Retinal pigment epithelial cell (primary cell): Measurements from ENCODE around the gene KCNH4.

Experiments used
- DNase-seq: peaks from one replicate; pipeline ENCODE4 v3.0.0-alpha.2; 2010; ENCODE audit warnings: low read depth
- H3K4me3 ChIP-seq: 2 replicates; pipeline ENCODE4 v1.5.1; 2011; ENCODE audit warnings: mild to moderate bottlenecking, low read length, control low read depth, moderate library complexity
- CTCF ChIP-seq: conservative IDR thresholded peaks from 2 replicates; pipeline ENCODE4 v1.5.1; 2011; ENCODE audit warnings: low read depth, low read length, control low read depth, inconsistent platforms

KCNH4 gene

DNA sequence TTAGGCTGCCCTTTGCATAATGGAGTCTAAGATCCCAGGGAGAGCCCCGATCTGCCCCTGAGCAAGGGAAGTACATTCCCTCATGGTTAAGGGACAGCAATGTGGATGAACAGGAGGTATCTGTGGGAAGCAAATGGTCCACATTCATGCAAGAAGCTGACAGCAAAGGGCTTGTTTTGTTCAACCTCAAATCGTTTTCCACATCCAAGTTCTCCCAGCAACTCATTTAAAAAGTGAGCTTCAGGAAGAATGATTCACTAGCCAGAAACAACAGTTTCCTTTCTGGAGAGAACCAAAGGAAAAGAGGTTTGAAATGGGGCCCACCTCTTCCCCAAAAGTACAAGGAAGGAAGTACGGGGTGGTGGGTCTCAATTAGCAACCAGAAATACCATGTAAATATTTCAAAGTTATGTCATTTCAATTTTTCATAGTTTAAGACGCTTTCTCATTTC is 48.9 kb downstream of the KCNH4 start:
- H3K4me3 ChIP-seq: no peak overlapping the region
- DNase-seq: no peak
- TF ChIP-seq CTCF: no peak

DNA sequence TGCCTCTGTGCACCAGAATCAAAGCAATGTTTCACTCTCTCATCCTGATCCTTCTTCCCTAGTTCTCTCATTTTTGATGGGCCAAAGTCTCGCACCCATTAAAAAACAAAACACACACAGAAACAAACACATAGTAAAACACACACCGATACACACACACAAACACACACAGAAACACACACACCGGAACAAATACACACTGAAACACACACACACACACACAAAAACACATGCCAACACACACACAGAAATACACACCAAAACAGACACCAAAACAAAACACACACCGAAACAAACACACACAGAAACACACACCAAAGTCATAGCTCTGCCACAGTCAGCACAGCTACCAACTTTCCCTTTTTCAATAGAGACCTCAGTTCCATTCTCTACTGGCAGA is 49.7 kb downstream of the KCNH4 start:
- no peak for DNase-seq
- TF ChIP-seq CTCF: no peak
- no peak overlapping the region for H3K4me3 ChIP-seq

- DNase-seq: no peak
- no peak overlapping the region for H3K4me3 ChIP-seq
- TF ChIP-seq CTCF: no peak
Measured at GRCh38 chr17:42130310-42130936, 50.5 kb downstream of the KCNH4 start.

GRCh38 chr17:42129109-42129837 is 51.7 kb downstream of the KCNH4 start:
- TF ChIP-seq CTCF: no peak
- no peak for DNase-seq
- H3K4me3 ChIP-seq: no peak overlapping the region

DNA sequence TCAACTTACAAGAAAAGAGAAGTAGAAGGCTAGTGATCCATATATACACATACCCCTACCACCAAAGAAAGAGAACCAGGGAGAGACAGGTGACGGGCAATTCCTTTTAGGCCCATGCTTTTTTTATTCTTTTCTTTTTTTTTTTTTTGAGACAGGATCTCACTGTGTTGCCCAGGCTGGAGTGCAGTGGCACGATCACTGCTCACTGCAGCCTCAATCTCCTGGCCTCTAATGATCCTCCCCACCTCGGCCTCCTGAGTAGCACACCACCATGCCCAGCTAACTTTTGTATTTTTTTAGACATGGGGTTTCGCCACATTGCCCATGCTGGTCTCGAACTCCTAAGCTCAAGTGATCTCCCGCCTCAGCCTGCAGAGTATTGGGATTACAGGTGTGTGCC is 53.5 kb downstream of the KCNH4 start:
- no peak overlapping the region for H3K4me3 ChIP-seq
- no peak for DNase-seq
- no peak for TF ChIP-seq CTCF

DNA sequence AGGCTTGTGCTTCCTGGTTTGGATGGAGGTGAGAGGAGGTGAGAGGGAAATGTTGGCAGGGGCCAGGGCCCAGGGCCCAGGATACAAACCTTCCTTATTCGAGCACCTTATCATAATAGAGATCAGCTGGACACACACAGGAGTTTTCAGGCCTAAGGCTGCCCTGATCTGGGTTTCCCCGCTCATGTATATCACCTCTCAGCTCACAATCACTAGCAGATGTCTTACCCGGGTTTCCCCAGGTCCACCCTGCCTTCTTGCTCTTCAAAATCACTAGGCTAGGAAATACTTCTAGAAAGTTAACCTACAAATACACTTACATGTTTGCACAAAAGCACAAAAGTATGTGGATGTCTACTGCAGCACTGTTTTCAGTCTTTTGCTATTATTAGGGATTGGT is 54.1 kb downstream of the KCNH4 start:
- TF ChIP-seq CTCF: no peak
- H3K4me3 ChIP-seq: no peak overlapping the region
- no peak for DNase-seq

DNA sequence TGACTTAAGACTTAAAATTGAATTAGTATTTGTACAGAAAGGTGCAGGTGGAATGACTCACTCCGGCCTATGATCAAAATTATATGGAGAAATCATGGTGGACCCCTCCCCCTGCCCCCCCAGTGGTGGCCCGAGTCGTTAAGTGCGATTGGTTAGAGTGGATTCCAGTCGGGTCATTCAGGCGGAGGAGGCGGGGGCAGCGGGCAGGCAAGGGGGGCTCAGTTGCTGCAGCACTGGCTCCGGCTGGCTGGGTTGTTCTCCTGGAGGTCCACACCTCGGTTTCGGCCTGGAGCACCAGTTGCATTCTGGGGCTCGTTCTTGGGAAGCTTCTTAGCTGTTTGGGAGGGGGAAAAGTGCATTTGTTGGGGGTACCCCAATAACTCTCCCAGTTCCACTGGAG is 55.4 kb downstream of the KCNH4 start:
- TF ChIP-seq CTCF: no peak
- H3K4me3 ChIP-seq: no peak overlapping the region
- no peak for DNase-seq
